Stimulated activated CD8-positive, alpha-beta memory T cell treated with anti-CD3 and anti-CD28 coated beads, Interleukin-7, amount 100 ng/mL, for 4 hours (primary cell): ENCODE measurements around the gene DDHD1.

Experiments used
- DNase-seq, 2 donors: peaks; one replicate each; pipeline ENCODE4 v3.0.0-alpha.2; 2020; ENCODE audit warnings: low read depth in 2 of 2

DDHD1 gene

DNA sequence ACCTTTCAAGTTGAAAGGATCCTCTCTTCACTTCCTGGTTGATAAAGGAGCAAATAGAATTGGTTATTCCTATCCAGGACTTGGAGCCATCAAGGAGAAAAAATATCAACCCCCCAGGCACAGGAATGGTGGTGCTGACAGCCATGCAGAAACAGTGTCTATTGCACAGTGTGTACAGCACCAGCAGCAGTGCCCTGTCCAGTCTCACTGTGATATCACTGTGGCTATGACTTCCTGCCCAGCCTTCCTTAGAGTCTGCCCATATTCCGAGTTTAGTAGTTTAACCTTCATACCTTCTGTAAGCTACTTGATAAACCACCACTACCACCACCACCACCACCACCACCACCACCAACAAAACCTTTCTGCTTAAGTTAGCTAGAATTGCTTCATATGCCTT, 157.1 kb downstream of the DDHD1 start:
- no peak for DNase-seq

DNA sequence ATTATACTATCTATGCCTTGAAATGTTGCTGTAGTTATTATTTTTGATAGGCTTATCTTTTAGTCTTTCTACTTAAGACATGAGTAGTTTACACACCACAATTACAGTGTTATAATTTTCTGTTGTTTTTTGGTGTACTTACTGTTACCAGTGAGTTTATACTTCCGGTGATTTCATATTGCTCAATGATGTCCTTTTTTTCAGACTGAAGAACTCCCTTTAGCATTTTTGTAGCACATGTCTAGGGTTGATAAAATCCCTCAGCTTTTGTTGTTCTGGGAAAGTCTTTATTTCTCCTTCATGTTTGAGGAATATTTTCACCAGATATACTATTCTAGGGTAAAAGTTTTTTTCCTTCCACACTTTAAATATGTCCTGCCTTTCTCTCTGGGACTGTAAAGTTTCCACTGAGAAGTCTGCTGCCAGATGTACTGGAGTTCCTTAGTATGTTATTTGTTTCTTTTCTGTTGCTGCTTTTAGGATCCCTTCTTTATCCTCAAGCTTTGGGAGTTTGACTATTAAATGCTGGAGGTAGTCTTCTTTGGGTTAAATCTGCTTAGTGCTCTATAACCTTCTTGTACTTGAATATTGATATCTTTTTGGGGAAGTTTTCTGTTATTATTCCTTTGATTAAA, 160.8 kb downstream of the DDHD1 start:
- DNase-seq, result no peak

- no peak for DNase-seq
These were observed 165.0 kb downstream of the DDHD1 start for GRCh38 chr14:52988139-52988538.

DNA sequence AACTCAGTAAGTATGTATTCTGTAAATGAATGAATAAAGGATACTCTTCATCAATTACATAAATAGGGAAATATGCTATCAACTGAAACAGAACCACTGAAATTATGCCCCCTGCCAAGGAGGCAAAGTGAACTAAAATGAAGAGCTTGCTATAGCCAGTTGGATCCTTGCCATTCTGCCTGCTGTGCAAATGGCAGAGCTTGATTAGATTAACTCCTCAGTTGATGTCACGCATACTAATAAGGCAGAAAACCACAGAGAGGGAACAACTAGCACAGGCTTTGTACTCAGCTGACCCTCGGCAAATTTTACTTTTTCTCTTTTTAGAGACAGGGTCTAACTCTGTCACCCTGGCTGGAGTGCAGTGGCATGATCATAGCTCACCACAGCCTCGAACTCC, 165.6 kb downstream of the DDHD1 start:
- DNase-seq, result no peak

GRCh38 chr14:52987042-52987441, 166.1 kb downstream of the DDHD1 start:
- DNase-seq, result no peak
